HUDEP-2 (cell line): Measurements from ENCODE around the gene UNKL.

Source experiments
- DNase-seq, 76 experiments: peaks; one replicate each; lab custom pipeline; 2025; ENCODE audit not compliant: unreplicated experiment in 76 of 76; lab: John Stamatoyannopoulos, UW

Gene UNKL

GRCh38 chr16:1356061-1356900 lies 58.2 kb downstream of the UNKL start:
- no peak for DNase-seq

GRCh38 chr16:1355591-1355990 lies 58.9 kb downstream of the UNKL start:
- no peak for DNase-seq

DNA sequence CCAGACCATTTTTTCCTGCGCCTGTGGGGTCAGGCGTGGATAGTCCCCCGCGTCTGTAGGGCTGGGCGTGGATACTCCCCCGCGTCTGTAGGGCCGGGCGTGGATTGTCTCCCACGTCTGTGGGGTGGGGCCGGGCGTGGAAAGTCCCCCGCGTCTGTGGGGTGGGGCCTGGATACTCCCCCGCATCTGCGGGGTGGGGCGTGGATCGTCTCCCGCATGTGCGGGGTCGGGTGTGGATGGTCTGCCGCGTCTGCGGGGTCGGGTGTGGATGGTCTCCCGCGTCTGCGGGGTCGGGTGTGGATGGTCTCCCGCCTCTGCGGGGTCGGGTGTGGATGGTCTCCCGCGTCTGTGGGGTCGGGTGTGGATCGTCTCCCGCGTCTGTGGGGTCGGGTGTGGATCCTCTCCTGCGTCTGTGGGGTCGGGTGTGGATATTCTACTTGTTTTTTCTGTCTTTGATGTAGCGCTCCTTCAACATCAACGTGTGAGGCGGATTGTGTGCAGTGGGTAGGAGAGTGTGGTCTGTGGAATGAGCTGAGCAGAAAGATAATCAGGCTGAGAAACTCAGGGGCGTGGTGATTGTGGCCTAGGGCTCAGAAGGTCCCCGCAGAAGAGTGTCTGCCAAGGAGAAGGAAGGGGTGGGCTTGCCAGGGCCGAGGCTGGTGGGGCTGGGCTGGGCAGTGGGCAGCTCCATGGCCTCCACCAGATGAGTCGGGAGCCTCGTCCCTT lies 59.5 kb downstream of the UNKL start:
- DNase-seq = no peak

- DNase-seq = peak in 73 of 76 experiments; percentile 7 to 86 (median 72)
Measured at GRCh38 chr16:1351582-1352362, 62.7 kb downstream of the UNKL start, which contains the start of the genes GNPTG and TSR3. Gene GNPTG (plus strand): TSS chr16:1351931. CDS start chr16:1351966, 35 bp downstream. Gene TSR3 (minus strand): TSS chr16:1351878. CDS start chr16:1351804, 74 bp downstream.

DNA sequence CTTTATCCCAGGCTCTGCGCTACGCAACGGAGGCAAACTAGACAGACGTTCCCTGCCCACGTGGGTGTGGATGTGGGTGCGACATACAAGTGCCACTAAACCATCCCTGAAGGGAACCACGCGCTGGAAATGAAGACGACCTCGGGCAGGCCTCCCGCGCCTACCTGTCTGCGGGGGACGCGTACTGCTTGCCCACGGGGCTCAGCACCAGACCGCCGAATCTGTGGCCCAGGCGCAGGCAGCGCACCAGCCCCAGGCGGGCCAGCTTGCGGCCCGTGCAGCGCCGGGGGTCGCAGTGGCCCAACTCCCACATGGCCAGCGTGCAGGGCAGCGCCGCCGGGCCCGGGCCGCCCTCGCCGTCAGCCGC lies 63.3 kb downstream of the UNKL start:
- peak in 1 of 76 experiments; percentile 20 for DNase-seq

- DNase-seq = no peak
Measured at GRCh38 chr16:1350691-1351090, 63.8 kb downstream of the UNKL start.

DNA sequence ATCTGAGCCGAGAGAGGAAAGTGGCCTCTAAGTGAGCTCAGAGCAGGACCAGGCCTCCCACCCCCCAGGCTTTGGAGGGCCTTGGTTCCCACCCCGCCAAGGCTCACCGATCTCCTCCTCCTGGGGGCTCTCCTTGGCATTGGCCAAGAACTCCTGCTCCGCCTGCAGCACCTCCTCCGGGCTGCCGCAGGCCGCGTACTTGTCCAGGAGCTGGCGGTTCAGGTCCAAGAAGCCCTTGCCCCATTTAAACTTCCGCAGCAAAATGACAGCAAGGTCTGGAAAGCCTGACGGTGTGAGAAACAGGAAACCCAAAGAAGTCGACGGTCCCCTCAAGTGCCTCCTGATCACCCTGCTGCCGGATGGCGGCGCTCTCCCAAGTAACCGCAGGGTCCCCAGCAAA lies 64.6 kb downstream of the UNKL start:
- no peak for DNase-seq

DNA sequence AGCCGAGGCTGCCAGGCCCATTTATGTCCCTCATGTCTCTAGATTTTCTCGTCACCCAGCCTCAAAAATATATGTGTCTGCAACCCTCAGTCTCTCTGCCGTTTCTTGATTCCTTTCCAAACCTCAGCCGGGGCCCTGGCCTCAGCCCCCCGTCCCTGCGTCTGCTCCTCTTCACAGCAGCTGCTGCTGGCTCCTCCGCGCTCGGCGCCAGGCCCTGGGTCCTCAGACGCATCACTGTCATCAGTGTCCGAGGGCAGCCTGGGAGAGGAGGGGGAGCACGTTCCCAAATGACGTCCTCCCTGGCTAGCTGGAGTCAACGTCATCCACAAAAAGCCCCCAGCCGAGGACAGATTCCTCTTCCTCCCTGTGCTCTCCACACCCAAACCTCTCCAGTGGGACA lies 65.2 kb downstream of the UNKL start:
- no peak for DNase-seq

GRCh38 chr16:1348926-1349325 lies 65.6 kb downstream of the UNKL start:
- no peak for DNase-seq

- no peak for DNase-seq
Measured at GRCh38 chr16:1348441-1348840, 66.1 kb downstream of the UNKL start.

DNA sequence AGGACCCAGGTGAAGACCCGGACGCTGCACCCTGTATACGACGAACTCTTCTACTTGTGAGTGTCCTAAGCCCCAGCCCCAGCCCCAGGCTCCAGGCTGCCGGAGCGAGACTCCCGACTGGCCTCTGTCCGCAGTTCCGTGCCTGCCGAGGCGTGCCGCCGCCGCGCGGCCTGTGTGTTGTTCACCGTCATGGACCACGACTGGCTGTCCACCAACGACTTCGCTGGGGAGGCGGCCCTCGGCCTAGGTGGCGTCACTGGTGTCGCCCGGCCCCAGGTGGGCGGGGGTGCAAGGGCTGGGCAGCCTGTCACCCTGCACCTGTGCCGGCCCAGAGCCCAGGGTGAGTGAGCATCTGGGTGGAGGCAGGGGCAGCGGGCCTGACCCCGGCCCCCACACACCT lies 66.5 kb downstream of the UNKL start:
- DNase-seq = no peak

- no peak for DNase-seq
Measured at GRCh38 chr16:1347286-1347855, 67.1 kb downstream of the UNKL start.

DNA sequence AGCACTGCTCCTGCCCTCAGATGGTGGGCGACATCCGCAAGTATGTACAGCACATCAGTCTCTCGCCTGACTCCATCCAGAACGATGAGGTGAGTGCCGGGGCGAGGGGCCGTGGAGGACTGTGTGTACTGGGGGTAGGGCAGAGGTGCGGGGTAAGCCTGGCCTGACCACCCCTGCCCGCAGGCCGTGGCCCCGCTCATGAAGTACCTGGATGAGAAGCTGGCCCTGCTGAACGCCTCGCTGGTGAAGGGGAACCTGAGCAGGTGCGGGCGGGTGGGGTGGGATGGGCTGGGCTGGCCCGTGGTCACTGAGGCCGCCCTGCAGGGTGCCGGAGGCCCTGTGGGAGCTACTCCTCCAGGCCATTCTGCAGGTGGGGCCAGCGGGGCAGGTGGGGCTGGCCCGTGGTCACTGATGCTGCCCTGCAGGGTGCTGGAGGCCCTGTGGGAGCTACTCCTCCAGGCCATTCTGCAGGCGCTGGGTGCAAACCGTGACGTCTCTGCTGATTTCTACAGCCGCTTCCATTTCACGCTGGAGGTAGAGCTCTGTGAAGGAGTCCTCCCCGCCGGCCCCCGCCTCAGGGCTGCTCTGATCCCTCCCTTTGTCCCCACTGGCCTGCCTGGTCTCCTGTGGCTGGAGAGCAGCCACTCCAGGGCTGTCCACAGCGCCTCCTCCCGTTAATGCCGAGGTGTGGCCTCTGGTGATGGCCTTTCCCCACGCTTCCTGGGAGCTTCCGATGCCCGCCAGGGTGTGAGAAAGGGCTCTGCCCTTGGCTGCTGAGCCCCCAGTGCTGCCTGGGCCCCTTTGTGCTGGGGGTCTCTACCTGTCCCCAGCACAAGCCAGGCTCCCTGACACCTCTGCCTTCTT lies 67.8 kb downstream of the UNKL start:
- no peak for DNase-seq

DNA sequence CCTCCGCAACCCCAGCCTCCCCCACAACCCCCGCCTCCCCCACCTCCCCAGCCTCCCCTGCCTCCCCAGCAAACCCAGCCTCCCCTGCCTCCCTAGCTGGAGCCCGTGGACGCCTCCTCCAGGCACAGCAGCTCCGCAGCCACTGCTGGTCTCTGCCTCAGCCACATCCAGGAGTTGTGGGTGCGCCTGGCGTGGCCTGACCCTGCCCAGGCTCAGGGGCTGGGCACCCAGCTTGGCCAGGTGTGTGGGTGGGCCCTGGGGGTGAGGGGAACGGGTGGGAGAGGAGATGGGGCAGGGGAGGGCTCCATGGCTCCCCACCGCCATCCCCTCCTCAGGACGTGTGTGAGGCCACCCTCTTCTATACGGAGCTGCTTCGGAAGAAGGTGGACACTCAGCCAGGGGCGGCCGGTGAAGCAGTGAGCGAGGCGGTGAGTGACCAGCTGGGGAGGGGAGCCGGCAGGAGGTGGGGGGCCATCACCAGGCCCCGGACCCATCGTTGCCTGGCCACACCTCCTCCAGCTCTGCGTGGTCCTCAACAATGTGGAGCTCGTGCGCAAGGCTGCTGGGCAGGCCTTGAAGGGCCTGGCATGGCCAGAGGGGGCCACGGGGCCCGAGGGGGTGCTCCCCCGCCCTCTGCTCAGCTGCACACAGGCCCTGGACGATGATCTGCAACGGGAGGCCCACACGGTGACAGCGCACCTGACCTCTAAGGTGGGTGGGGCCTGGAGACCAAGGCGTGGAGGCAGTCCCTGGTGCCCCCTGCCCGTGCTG lies 68.7 kb downstream of the UNKL start:
- no peak for DNase-seq

DNA sequence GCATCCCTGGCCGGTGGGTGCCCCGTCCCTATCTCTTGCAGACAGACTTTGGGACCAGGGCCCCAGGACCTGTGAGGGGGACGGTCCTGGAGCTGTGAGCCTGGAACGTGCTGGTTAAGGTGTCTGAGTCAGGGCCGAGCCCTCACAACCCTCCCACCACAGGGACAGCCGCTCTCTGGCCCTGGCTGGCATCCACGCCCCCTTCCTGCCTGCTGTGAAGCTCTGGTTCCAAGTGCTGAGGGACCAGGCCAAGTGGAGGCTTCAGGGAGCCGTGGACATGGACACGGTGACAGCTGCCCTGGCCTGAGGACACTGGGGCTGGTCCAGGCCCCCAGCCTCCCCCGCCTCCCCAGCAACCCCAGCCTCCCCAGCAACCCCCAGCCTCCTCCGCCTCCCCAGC lies 69.4 kb downstream of the UNKL start:
- no peak for DNase-seq

- DNase-seq = no peak
Measured at GRCh38 chr16:1344499-1344898, 70.0 kb downstream of the UNKL start.

GRCh38 chr16:1343428-1344242 lies 70.9 kb downstream of the UNKL start:
- DNase-seq = no peak
